ENCODE results near the gene SPIB. TPM values are rescaled to one million over a fixed set of nuclear protein-coding genes. Genes with fewer than 3 reads are reported as not detected.

SPIB gene
- total and polyA plus RNA-seq, 11 donors: 0.10 to 0.53 (median 0.16) TPM; not detected in 8

- Histone ChIP-seq H3K4me1 (peaks cover 0 to 48% (median 22%) of the 10 kb centered on the region in 12 donors), H3K9me3 (no peaks in the 10 kb centered on the region), H3K27ac (no peak overlapping the region), H3K4me3 (no peak overlapping the region), H3K36me3 (peaks cover 2 to 58% (median 56%) of the 10 kb centered on the region in 9 donors), H3K27me3 (no peaks in the 10 kb centered on the region)
- ATAC-seq (no peak), DNase-seq (no peak)
- WGBS, 4 donors: 93 to 96% (median 94%) methylated on average over 6 to 10 of the region's 10 CpGs
- intact Hi-C loops (cut with DNase I): loop anchor here in 3 of 10 donors (5.0 to 10.0 kb wide), 3 partner anchors 133 to 726 kb away; partner anchors contain the start of genes CTU1 (in 2 of the 3), ASPDH (in 1 of the 3) and JOSD2 (in 1 of the 3)
- no peak for TF ChIP-seq POLR2A (IDR thresholded peaks at IDR 0.05)
- TF ChIP-seq, protein P1, sequence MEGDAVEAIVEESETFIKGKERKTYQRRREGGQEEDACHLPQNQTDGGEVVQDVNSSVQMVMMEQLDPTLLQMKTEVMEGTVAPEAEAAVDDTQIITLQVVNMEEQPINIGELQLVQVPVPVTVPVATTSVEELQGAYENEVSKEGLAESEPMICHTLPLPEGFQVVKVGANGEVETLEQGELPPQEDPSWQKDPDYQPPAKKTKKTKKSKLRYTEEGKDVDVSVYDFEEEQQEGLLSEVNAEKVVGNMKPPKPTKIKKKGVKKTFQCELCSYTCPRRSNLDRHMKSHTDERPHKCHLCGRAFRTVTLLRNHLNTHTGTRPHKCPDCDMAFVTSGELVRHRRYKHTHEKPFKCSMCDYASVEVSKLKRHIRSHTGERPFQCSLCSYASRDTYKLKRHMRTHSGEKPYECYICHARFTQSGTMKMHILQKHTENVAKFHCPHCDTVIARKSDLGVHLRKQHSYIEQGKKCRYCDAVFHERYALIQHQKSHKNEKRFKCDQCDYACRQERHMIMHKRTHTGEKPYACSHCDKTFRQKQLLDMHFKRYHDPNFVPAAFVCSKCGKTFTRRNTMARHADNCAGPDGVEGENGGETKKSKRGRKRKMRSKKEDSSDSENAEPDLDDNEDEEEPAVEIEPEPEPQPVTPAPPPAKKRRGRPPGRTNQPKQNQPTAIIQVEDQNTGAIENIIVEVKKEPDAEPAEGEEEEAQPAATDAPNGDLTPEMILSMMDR (IDR thresholded peaks at IDR 0.05): no peak
Observed at GRCh38 chr19:50378863-50379236, 39.9 kb upstream of the SPIB start.

DNA sequence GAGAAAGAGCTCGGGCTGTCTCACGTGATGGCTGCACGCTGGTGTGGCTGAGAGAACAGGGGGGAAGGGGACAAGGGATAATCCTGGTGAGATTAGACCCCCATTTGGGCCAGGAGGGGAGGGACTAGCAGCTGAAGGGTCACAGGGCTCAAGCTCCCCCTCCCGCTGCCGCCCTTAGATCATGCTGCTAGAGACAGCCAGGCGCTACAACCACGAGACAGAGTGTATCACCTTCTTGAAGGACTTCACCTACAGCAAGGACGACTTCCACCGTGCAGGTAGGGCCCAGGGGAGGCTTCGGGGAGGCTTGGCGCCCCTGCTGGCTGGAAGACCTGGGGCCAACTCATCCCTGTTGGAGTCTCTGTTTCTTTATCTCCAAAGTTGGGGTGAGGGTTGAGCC lies 39.1 kb upstream of the SPIB start:
- Histone ChIP-seq H3K36me3 (peaks cover 2 to 58% (median 56%) of the 10 kb centered on the region in 9 donors), H3K4me1 (peaks cover 0 to 51% (median 23%) of the 10 kb centered on the region in 12 donors), H3K27me3 (no peaks in the 10 kb centered on the region), H3K27ac (no peak overlapping the region), H3K4me3 (no peak overlapping the region), H3K9me3 (no peaks in the 10 kb centered on the region)
- 91 to 94% (median 93%) methylated on average over 9 to 11 of the region's 11 CpGs for WGBS, 4 donors
- TF ChIP-seq POLR2A (IDR thresholded peaks at IDR 0.05): no peak
- TF ChIP-seq, protein P1 (IDR thresholded peaks at IDR 0.05): no peak
- intact Hi-C loops (cut with DNase I): loop anchor here in 3 of 10 donors (5.0 to 10.0 kb wide), 3 partner anchors 133 to 725 kb away; partner anchors contain the start of genes CTU1 (in 2 of the 3), ASPDH (in 1 of the 3) and JOSD2 (in 1 of the 3)
- ATAC-seq (no peak), DNase-seq (peak in 1 of 5 donors; percentile 23)

- no peaks in the 10 kb centered on the region for H3K9me3 ChIP-seq
- H3K36me3 ChIP-seq: peaks cover 2 to 58% (median 56%) of the 10 kb centered on the region in 9 donors
- no peak overlapping the region for H3K4me3 ChIP-seq
- intact Hi-C loops (cut with DNase I): no loop called here
- WGBS, 4 donors: 72 to 79% (median 73%) methylated on average over 11 of the region's 11 CpGs
- no peaks in the 10 kb centered on the region for H3K27me3 ChIP-seq
- ATAC-seq (no peak), DNase-seq (peak in 1 of 5 donors; percentile 33)
- no peak for TF ChIP-seq POLR2A (IDR thresholded peaks at IDR 0.05)
- TF ChIP-seq, protein P1 (IDR thresholded peaks at IDR 0.05): no peak
- no peak overlapping the region for H3K27ac ChIP-seq
- peaks cover 0 to 53% (median 28%) of the 10 kb centered on the region in 12 donors for H3K4me1 ChIP-seq
Observed at GRCh38 chr19:50380137-50380536, 38.6 kb upstream of the SPIB start.

DNA sequence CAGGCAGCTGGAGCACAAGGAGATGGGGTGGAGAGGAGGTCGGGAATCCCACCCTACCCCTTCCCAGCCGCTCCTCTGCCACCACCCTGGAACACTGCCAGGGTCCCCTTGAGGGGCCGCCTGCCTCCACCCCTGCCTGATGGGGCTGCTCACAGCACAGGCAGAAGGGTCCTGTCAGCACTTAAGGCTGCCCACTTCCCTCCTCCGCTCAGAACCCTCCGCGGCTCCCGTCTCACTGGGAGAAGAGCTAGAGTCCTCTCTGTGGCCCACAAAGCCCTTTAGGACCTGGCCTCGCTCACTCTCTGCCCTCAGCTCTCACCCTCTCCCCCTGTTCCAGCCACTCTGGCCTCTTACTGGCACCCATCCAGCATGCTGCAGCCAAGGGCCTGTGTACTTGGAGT lies 38.0 kb upstream of the SPIB start:
- ATAC-seq: no peak
- TF ChIP-seq, protein P1 (IDR thresholded peaks at IDR 0.05): no peak
- TF ChIP-seq POLR2A (IDR thresholded peaks at IDR 0.05): no peak
- peaks cover 2 to 58% (median 56%) of the 10 kb centered on the region in 9 donors for H3K36me3 ChIP-seq

More for the DNA sequence above, 38.0 kb upstream of the SPIB start:
- Histone ChIP-seq H3K4me3 (no peak overlapping the region), H3K4me1 (peaks cover 0 to 53% (median 30%) of the 10 kb centered on the region in 12 donors), H3K27me3 (no peaks in the 10 kb centered on the region), H3K27ac (no peak overlapping the region), H3K9me3 (no peaks in the 10 kb centered on the region)
- WGBS, 4 donors: 41 to 50% (median 48%) methylated on average over 8 of the region's 8 CpGs
- peak in 2 of 5 donors; percentile 40 to 41 for DNase-seq
- intact Hi-C loops (cut with DNase I): no loop called here

Measured in heart left ventricle (tissue), 16 donors.